Measurements from ENCODE around the gene NDUFV1.
"Not testable (repeated sequence)": the region's sequence is repeated elsewhere in the genome, so short reads cannot be mapped to it uniquely, and the experiment has no call there.

The NDUFV1 gene

DNA sequence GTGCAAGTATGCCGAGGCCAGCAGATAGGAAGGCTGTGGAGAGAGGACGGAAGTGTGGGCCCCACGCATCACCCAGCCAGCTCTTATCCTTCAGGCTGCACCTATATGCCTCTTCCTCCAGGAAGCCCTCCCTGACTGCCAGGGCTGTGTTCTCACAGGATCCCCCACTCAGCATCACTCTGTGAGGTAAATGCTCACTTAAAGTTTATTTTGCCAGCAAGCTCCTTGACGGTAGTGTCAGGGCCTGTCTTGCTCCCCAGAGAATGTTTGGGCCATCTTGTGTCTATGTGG lies 28.4 kb downstream of the NDUFV1 start:
- TF ChIP-seq, protein P1, sequence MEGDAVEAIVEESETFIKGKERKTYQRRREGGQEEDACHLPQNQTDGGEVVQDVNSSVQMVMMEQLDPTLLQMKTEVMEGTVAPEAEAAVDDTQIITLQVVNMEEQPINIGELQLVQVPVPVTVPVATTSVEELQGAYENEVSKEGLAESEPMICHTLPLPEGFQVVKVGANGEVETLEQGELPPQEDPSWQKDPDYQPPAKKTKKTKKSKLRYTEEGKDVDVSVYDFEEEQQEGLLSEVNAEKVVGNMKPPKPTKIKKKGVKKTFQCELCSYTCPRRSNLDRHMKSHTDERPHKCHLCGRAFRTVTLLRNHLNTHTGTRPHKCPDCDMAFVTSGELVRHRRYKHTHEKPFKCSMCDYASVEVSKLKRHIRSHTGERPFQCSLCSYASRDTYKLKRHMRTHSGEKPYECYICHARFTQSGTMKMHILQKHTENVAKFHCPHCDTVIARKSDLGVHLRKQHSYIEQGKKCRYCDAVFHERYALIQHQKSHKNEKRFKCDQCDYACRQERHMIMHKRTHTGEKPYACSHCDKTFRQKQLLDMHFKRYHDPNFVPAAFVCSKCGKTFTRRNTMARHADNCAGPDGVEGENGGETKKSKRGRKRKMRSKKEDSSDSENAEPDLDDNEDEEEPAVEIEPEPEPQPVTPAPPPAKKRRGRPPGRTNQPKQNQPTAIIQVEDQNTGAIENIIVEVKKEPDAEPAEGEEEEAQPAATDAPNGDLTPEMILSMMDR (IDR thresholded peaks at IDR 0.05; ENCODE audit: low read length, missing control alignments): no peak
- DNase-seq (ENCODE audit: low read depth): no peak
- no peak overlapping the region for H3K4me3 ChIP-seq (replicated peaks; ENCODE audit: low read depth, low read length)

DNA sequence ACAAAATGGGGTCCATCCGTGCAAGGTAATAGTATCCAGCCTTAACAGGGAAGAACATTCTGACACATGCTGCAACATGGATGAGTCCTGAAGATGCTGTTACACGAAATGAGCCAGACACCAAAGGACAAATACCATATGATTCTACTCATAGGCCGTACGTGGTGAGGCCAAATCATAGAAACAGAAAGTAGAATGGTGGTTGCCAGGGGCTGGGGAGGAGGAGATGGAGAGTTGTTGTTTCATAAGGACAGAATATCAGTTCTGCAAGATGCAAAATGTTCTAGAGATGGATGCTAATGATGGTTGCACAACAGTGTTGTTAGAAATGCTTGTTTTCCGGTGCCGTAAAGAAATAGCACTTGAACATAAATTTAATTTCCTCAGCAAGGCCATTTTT lies 30.2 kb downstream of the NDUFV1 start:
- TF ChIP-seq, protein P1 (IDR thresholded peaks at IDR 0.05; ENCODE audit: low read length, missing control alignments): no peak
- no peak for DNase-seq (ENCODE audit: low read depth)
- no peak overlapping the region for H3K4me3 ChIP-seq (replicated peaks; ENCODE audit: low read depth, low read length)

DNA sequence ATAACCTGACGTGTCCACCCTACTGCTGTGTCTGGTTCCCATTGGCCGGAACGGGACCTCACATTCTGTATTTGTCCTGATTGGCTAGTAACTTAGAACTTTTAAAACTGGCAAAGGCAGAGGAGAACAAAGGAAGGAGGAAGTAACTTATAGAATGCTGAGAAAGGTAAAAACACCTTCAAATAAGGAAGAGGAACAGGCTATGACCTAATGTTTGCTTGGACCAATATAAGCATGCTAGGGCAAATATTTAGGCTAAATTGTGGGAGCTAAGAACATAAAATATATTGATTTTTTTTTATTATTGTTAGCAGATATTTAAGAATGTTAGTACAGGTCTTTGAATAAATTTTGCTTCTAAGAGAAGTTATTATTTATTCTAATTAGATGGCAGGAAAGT lies 30.7 kb downstream of the NDUFV1 start:
- not testable (repeated sequence) for DNase-seq (ENCODE audit: low read depth); H3K4me3 ChIP-seq (replicated peaks; ENCODE audit: low read depth, low read length)

DNA sequence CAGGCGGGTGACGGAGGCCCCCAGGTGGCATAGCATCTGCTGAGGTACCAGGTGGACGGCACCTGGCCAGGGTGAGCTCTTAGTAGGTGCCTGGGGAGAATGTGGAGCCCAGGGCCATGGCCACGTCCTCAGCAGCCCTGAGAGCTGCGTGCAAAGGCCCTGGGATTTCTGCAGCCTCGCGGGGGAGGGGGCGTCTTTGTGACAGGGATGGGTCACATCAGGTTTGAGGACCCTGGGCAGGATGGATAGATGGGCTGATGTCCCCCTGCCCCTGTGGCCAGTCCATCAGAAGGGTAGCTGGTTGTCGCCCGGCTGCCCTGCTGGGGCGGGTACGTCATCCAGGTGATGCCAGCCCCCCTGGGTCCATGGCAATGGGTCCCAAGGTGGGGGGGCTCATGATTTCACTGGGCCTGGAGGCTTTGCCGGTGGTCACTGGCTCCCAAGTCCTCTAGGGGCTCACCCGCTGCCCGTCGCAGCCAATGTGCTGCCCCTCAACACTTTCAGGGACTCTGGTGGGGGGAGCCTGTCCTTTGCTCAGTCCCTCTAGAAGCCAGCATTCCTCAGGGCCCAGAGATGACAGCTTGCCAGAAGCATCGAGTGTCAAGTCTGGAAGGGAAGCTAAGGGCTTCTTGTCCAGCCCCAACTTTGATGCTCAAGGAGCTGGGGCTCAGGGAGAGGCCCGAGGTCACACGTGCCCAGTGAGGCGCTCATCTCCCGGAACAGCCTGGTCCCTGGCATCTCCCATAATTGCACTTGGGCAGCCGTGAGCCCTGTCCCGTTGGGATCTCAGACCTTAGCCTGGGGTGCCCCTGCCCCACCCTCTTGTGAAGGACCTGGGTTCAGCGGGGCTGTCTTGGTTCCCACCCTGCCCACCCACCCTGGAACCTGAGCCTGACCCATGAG lies 32.0 kb downstream of the NDUFV1 start:
- no peak overlapping the region for H3K4me3 ChIP-seq (replicated peaks; ENCODE audit: low read depth, low read length)
- no peak for DNase-seq (ENCODE audit: low read depth)
- TF ChIP-seq, protein P1 (IDR thresholded peaks at IDR 0.05; ENCODE audit: low read length, missing control alignments): no peak

DNA sequence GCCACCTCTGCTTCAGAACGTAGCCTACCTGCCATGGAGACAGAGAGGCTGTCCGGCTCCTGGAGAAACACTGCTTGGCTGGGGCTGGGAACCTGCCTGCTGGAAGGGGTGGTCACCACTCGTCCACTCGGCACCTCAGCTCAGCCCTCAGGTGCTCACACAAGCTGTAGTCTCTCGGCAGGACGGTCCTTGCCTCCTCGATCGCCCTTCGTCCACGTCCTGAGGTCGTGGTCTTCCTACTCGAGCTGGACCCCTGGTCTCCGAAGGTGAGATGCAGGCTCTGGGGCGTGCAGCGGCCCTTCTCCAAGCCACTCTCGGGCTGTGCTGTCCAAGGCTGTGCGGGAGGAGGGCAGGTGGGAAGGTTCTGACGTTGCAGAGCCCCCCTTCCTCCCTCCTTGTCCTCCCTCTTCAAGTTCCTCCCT lies 32.7 kb downstream of the NDUFV1 start, which contains the start of gene TBX10:
TBX10 (minus strand) TSS at position 326 of the 422 bp plus-strand sequence; CDS start at position 35, 291 bp downstream.
- TF ChIP-seq, protein P1 (IDR thresholded peaks at IDR 0.05; ENCODE audit: low read length, missing control alignments): no peak
- DNase-seq (ENCODE audit: low read depth): no peak
- H3K4me3 ChIP-seq (replicated peaks; ENCODE audit: low read depth, low read length): no peak within 1 kb of the TSS

DNA sequence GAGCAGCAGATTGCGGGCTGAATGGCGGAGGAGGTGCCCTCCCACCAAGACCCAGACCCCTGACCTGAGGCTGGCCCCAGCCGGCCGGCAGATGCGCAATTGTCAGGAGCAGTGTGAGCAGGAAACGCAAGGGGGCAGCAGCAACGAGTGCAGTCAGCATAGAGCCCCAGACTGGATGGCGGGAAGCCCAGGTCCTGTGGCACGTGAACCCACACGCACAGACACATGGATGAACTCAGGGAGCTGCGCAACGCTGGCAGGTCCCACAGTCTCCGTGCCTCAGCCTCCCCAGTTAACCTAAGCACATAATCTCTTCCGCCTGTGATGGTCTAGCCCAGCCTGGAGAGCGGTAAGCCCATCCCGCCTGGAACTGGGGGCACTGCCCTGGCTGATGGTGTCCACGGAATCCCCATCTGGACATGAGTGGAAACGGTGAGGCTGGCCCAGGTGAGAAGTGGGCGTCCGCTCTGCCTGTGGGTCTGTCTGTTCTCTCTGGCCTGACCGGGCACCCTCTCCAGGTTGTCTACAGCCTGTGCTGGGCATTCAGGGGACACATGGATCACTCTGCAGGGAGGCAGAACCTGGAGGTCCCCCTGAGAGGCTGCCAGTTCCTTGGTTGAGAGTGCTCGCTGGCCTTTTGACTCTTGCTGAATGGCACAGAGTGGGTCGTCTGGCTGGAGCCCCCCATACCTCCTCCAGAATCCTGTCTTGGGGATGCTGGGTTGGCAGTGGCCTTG lies 33.5 kb downstream of the NDUFV1 start:
- DNase-seq (ENCODE audit: low read depth): peak; percentile 52
- H3K4me3 ChIP-seq (replicated peaks; ENCODE audit: low read depth, low read length): no peak overlapping the region
- TF ChIP-seq, protein P1 (IDR thresholded peaks at IDR 0.05; ENCODE audit: low read length, missing control alignments): peak; percentile 70

DNA sequence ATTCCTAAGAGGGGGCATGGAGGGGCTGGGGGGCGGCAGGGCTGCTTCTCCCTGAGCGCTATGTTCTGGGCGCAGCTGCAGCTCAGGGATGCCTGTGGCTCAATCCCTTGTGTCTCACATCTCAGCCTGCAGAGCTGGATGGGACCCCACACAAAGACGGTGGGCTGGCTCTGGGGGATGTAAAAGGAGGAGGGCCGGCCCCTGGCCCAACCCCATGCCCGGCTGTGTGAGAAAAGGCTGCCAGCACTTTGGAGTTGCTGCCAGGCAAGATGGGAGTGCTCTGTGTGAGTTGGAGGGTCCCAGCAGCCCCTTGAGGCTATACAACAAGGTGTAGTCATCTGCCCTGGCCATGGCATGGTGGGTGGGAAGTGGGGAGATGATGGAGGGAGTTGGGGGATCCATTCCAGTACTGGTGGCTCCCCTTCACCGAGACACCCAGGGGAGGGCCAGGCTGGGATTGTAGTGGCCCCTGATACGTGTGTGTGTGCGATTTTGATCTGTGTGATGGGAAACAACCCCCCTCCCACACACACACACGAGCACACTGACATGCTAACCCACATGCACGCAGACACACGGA lies 34.1 kb downstream of the NDUFV1 start:
- TF ChIP-seq, protein P1 (IDR thresholded peaks at IDR 0.05; ENCODE audit: low read length, missing control alignments): no peak
- no peak overlapping the region for H3K4me3 ChIP-seq (replicated peaks; ENCODE audit: low read depth, low read length)
- no peak for DNase-seq (ENCODE audit: low read depth)

All from fibroblast of pulmonary artery (primary cell).